Ovary (tissue), 9 donors: ENCODE measurements around the gene STAP2. TPM values are rescaled to one million over a fixed set of nuclear protein-coding genes. Genes with fewer than 3 reads are reported as not detected.

Experiments
- DNase-seq, 5 donors: peaks; one replicate each; pipeline ENCODE4 v3.0.0-alpha.2; 2019 to 2020
- H3K27ac ChIP-seq, 2 donors: fragments of 200-600 bp; one replicate each; pipeline versions ENCODE4 v1.5.1 to v1.8.0; 2019 to 2022
- H3K27me3 ChIP-seq: fragments of 200-600 bp; one replicate; pipeline ENCODE4 v1.8.0; 2022
- H3K36me3 ChIP-seq: fragments of 200-600 bp; sonication (generic); one replicate; pipeline ENCODE4 v1.5.1; 2019
- H3K4me1 ChIP-seq: one replicate; pipeline ENCODE4 v1.8.1; 2013; ENCODE audit warnings: mild to moderate bottlenecking, moderate library complexity; ENCODE audit not compliant: insufficient read depth
- H3K4me3 ChIP-seq: fragments of 200-600 bp; sonication (generic); one replicate; pipeline ENCODE4 v1.5.1; 2017
- H3K9me3 ChIP-seq, 2 donors: fragments of 200-600 bp in 1 of 2; sonication (generic) in 1 of 2; one replicate each; pipeline versions ENCODE4 v1.5.1 to v1.8.1; 2013 to 2019; ENCODE audit warnings: mild to moderate bottlenecking in 1 of 2, moderate library complexity in 1 of 2
- EP300 ChIP-seq: sonication (generic); formaldehyde crosslinking; IDR thresholded peaks from one replicate; pipeline ENCODE4 v1.6.1; 2017; ENCODE audit warnings: antibody characterized with exemption
- POLR2A ChIP-seq: fragments of 450-650 bp; IDR thresholded peaks from one replicate; pipeline ENCODE4 v1.6.1; 2017; ENCODE audit warnings: antibody characterized with exemption, mild to moderate bottlenecking, moderate library complexity
- WGBS, 3 donors: extraction: QIAGEN DNeasy Blood & Tissue Kit in 1 of 3; methylation state at CpG; one replicate each; pipeline versions ENCODE4 v1.1.5 to v1.1.7; 2013 to 2017; 5-methylcytosine and 5-hydroxymethylcytosine counted together
- intact Hi-C, 4 donors: fragments of 100-400 bp; cut with DNase I; formaldehyde crosslinking; loops; one replicate each; pipeline versions ENCODE4 v1.11.0 to v1.15.1; 2022 to 2023
- polyA plus RNA-seq, 2 donors: library from polyadenylated mRNA; stranded (reverse); fragments of 200-250 nt in 1 of 2; fragments of 350-450 nt in 1 of 2; fragmentation: Illumina TruSeq in 1 of 2; extraction: RNeasy Lipid Tissue Mini Kit (QIAGEN cat#74804) in 1 of 2; gene quantifications; one replicate each; pipeline ENCODE4 v1.2.3, GENCODE V29; 2013 to 2014
- total RNA-seq, 7 donors: library from RNA; depleted of rRNA in 2 of 7; stranded (reverse); fragments of >200 nt in 2 of 7; fragmentation: NEBNext Ultra II Directional in 3 of 7; extraction: Animal tissue kit (Norgen Biotek cat#: 25700) in 3 of 7; gene quantifications; one replicate each; pipeline versions ENCODE4 v1.1.0 to v1.2.4, GENCODE V29; 2016 to 2023
- TF ChIP-seq, protein P1 (sequence below), 3 donors: fragments of 450-650 bp in 2 of 3; fragments of 200-600 bp in 1 of 3; IDR thresholded peaks; one replicate each; pipeline versions ENCODE4 v1.5.1 to v1.8.0; 2016 to 2022; ENCODE audit warnings: antibody characterized with exemption in 3 of 3, mild to moderate bottlenecking in 1 of 3
- donor health status: DM: no; HTN: no; CAD: no; lungs with moderate emphysema.
- donor health status: DM: no; HTN: no; CAD: no.
- donor health status: Bipolar disorder and iron deficiency.
- donor health status: DM: yes; HTN: yes; CAD: no.
- donor health status: DM: no; HTN: no; CAD: no.
- donor health status: DM: yes; HTN: yes; CAD: no.

Gene STAP2
- total and polyA plus RNA-seq, 9 donors = 9.7 to 32.5 (median 17.5) TPM

GRCh38 chr19:4373601-4374497, 35.2 kb upstream of the STAP2 start:
- H3K4me3 ChIP-seq = no peak overlapping the region
- peak overlapping the region; percentile 51 to 72 for H3K27ac ChIP-seq
- WGBS, 3 donors = 76 to 84% (median 81%) methylated on average over 24 to 25 of the region's 25 CpGs
- peaks cover 47% of the 10 kb centered on the region for H3K4me1 ChIP-seq
- H3K27me3 ChIP-seq = no peaks in the 10 kb centered on the region
- H3K36me3 ChIP-seq = no peaks in the 10 kb centered on the region
- no peaks in the 10 kb centered on the region for H3K9me3 ChIP-seq
- TF ChIP-seq POLR2A (peak; percentile 4), EP300 (no peak)
- TF ChIP-seq, protein P1, sequence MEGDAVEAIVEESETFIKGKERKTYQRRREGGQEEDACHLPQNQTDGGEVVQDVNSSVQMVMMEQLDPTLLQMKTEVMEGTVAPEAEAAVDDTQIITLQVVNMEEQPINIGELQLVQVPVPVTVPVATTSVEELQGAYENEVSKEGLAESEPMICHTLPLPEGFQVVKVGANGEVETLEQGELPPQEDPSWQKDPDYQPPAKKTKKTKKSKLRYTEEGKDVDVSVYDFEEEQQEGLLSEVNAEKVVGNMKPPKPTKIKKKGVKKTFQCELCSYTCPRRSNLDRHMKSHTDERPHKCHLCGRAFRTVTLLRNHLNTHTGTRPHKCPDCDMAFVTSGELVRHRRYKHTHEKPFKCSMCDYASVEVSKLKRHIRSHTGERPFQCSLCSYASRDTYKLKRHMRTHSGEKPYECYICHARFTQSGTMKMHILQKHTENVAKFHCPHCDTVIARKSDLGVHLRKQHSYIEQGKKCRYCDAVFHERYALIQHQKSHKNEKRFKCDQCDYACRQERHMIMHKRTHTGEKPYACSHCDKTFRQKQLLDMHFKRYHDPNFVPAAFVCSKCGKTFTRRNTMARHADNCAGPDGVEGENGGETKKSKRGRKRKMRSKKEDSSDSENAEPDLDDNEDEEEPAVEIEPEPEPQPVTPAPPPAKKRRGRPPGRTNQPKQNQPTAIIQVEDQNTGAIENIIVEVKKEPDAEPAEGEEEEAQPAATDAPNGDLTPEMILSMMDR (IDR thresholded peaks at IDR 0.05) = no peak
- intact Hi-C loops = no loop called here
- DNase-seq = peak in 3 of 5 donors; percentile 23 to 35 (median 33)

DNA sequence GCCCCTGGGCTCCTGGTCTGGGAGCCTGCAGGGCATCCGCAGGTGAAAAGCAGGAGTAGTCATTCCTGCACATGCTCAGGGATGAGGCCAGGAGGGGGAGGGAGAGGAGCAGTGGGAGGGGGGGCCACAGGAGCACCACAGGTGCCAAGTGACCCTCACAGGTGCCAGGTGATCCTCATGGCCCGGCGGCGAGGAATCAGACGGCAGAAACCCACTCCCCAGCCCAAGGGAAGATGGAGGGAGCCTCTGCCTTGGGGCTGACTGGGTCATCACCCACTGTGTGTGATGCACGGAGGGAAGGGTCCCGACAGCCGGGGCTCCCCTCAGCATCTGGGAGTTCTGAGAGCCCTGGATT, 34.4 kb upstream of the STAP2 start:
- Histone ChIP-seq H3K27me3 (no peaks in the 10 kb centered on the region), H3K9me3 (no peaks in the 10 kb centered on the region), H3K27ac (peak overlapping the region in 1 of 2 donors; percentile 72), H3K36me3 (no peaks in the 10 kb centered on the region), H3K4me3 (no peak overlapping the region), H3K4me1 (peaks cover 53% of the 10 kb centered on the region)
- TF ChIP-seq EP300 (no peak), POLR2A (no peak)
- TF ChIP-seq, protein P1 (IDR thresholded peaks at IDR 0.05) = no peak
- WGBS, 3 donors = 82 to 93% (median 84%) methylated on average over 8 of the region's 8 CpGs
- intact Hi-C loops = no loop called here
- no peak for DNase-seq

DNA sequence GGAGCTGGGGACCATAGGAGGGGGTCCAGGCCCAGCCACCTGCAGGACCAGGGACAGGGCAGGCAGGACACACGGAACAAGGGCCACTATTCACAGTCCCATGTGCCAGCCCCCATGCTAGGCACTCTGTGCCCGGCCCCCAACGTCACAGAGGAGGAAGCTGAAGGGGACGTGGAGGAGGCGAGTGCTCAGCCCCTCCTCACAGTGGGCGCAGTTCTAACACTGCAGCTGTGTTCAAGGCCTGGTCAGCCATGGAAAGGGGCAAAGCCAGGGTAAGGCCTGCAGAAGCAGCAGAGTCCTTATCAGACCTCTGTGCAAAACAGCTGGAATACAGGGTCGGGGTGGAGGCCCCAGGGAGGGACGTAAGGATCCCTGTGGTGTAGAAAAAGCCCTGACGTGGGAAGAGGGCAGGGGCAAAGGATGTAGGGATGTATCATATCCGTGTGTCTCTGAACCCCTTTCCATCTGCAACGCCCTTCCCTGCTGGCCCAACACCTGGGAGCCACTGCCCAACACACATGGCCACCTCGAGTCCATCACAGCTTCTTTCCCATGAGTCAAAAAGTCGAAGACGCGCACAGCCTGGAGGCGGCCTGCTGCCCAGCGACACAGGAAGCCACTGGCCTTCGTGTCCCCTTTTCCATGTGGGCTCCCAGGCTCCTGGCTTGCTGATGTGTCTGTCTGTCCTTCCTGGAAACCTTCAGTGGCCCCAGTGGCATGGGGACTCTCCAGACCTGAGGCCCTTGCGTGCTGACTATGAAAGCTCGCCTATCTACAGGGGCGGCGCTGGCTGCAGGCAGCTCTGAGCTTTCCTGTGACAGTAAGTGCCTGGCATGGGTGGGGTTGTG, 33.8 kb upstream of the STAP2 start:
- TF ChIP-seq POLR2A = no peak
- TF ChIP-seq, protein P1 (IDR thresholded peaks at IDR 0.05) = no peak
- H3K4me3 ChIP-seq = no peak overlapping the region
- no peaks in the 10 kb centered on the region for H3K27me3 ChIP-seq
- WGBS, 3 donors = 55 to 78% (median 63%) methylated on average over 22 of the region's 22 CpGs
- no peak overlapping the region for H3K27ac ChIP-seq
- H3K36me3 ChIP-seq = no peaks in the 10 kb centered on the region
- H3K4me1 ChIP-seq = peaks cover 56% of the 10 kb centered on the region
- peak in 1 of 5 donors; percentile 36 for DNase-seq
- intact Hi-C loops = no loop called here
- H3K9me3 ChIP-seq = no peaks in the 10 kb centered on the region

DNA sequence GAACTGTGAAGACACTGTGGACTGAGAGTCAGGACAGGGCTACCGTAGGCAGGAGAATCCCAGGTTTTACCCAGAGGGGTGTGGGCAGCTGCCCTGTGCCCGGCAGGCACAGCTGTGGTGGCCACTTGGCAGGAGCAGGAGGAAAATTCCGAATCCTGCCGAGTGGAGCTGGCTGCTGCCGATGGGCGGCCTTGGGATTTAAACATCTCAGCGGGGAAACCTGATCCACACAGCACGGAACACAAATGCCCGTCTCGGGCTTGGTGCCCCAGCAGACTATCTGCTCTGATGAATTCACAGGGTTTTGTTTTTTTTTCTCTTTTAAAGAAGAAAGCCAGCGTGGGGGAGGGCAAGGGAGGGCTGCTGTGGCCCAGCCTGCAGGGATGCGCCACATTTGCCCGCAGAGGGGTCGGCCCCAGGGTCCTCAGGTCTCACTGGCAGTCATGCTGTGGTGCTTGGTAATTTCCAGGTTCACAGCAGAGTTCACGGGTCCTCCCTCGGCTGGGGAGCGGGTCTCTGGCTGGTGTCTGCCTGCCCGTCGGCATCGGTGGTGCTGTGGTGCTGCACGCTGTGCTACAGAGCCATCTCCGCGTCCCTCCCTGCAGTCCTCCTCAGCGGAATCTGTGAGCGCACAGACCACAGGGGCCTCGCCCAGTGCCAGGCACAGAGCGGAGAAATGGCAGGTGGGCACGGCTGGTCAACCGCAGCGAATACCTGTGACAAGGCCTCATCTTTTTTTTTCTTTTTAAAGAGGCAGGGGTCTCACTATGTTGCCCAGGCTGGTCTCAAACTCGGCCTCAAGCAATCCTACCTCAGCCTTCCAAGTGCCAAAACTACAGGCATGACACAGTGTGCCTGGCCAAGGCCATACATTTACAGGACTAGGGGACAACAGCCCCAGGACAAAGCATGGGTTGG, 32.9 kb upstream of the STAP2 start:
- H3K36me3 ChIP-seq = no peaks in the 10 kb centered on the region
- no peak overlapping the region for H3K4me3 ChIP-seq
- H3K4me1 ChIP-seq = peaks cover 56% of the 10 kb centered on the region
- peak in 1 of 5 donors; percentile 44 for DNase-seq
- TF ChIP-seq POLR2A (no peak), EP300 (no peak)
- TF ChIP-seq, protein P1 (IDR thresholded peaks at IDR 0.05) = no peak
- 53 to 84% (median 71%) methylated on average over 30 to 31 of the region's 31 CpGs for WGBS, 3 donors
- intact Hi-C loops = no loop called here
- no peaks in the 10 kb centered on the region for H3K27me3 ChIP-seq
- no peaks in the 10 kb centered on the region for H3K9me3 ChIP-seq
- H3K27ac ChIP-seq = no peak overlapping the region
